HFFc6 (cell line): ENCODE data around the gene CPNE4. TPM values are rescaled to one million over a fixed set of nuclear protein-coding genes. Genes with fewer than 3 reads are reported as not detected.
A peak's percentile ranks its signal among the peaks of the same experiment; 100 is the strongest.

Experiments
- DNase-seq: peaks from one replicate; pipeline ENCODE4 v3.0.0-alpha.2; 2018
- H3K27ac Mint-ChIP-seq: 2 replicates; pipeline ENCODE4 v1.8.0; 2020; ENCODE audit warnings: mild to moderate bottlenecking, mixed read lengths
- H3K27me3 Mint-ChIP-seq: 2 replicates; pipeline ENCODE4 v1.8.0; 2021; ENCODE audit warnings: mild to moderate bottlenecking, moderate library complexity, mixed read lengths; ENCODE audit not compliant: insufficient read depth
- H3K36me3 Mint-ChIP-seq: 2 replicates; pipeline ENCODE4 v1.8.0; 2021; ENCODE audit warnings: low read depth, mixed read lengths
- H3K4me1 Mint-ChIP-seq: 2 replicates; pipeline ENCODE4 v1.8.0; 2020; ENCODE audit warnings: low read depth, mixed read lengths
- H3K4me3 Mint-ChIP-seq: 2 replicates; pipeline ENCODE4 v1.8.0; 2020; ENCODE audit warnings: mild to moderate bottlenecking, moderate library complexity, mixed read lengths
- H3K9me3 Mint-ChIP-seq: 2 replicates; pipeline ENCODE4 v1.8.0; 2020; ENCODE audit warnings: mild to moderate bottlenecking, mixed read lengths
- total RNA-seq, 6 experiments: library from RNA; stranded (reverse); fragmentation: NEBNext Ultra II Directional; extraction: Animal tissue kit (Norgen Biotek cat#: 25700); gene quantifications; 2 replicates in 1 of 6; 3 replicates in 5 of 6; pipeline ENCODE4 v1.2.3, GENCODE V29; 2021
- TF ChIP-seq, protein P1 (sequence below): fragments of 200-600 bp; sonication (generic); IDR thresholded peaks from 2 replicates; pipeline ENCODE4 v1.5.0; 2021; ENCODE audit warnings: antibody characterized with exemption, mild to moderate bottlenecking

The CPNE4 gene
- total RNA-seq, 6 experiments from 2014 or later: not detected

DNA sequence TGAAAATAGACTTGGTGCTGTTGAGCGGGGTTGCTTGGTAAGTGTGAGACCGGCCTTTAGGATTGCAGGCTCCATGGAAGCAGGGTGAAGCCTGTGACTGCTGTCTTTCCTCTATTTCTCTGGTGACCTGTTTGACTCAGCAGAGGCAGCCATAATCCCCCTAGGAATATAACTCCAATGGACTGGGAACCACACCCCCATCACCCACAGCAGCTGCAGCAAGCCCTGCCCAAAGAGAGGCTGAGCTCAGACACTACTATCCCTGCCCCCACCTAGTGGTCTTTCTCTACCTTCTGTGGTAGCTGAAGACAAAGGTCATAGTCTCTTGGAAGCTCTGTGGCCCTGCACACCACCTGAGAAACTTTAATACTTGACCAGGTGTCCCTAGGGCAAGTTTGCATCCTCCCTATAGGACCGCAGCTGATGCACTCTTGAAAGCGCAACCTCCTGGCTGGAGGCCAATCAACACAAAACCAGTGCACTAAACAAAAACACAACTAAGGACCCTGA, 398.5 kb downstream of the CPNE4 start:
- Mint-ChIP-seq H3K36me3 (no peaks in the 10 kb centered on the region), H3K27me3 (peaks cover 9% of the 10 kb centered on the region; the same call in 1 of the 2 replicates), H3K4me1 (no peaks in the 10 kb centered on the region), H3K9me3 (0 out of 2 replicates have a peak, but pooled peaks cover 4% of the 10 kb centered on the region), H3K4me3 (no peak overlapping the region), H3K27ac (no peak overlapping the region)
- TF ChIP-seq, protein P1, sequence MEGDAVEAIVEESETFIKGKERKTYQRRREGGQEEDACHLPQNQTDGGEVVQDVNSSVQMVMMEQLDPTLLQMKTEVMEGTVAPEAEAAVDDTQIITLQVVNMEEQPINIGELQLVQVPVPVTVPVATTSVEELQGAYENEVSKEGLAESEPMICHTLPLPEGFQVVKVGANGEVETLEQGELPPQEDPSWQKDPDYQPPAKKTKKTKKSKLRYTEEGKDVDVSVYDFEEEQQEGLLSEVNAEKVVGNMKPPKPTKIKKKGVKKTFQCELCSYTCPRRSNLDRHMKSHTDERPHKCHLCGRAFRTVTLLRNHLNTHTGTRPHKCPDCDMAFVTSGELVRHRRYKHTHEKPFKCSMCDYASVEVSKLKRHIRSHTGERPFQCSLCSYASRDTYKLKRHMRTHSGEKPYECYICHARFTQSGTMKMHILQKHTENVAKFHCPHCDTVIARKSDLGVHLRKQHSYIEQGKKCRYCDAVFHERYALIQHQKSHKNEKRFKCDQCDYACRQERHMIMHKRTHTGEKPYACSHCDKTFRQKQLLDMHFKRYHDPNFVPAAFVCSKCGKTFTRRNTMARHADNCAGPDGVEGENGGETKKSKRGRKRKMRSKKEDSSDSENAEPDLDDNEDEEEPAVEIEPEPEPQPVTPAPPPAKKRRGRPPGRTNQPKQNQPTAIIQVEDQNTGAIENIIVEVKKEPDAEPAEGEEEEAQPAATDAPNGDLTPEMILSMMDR: no peak
- DNase-seq: no peak

DNA sequence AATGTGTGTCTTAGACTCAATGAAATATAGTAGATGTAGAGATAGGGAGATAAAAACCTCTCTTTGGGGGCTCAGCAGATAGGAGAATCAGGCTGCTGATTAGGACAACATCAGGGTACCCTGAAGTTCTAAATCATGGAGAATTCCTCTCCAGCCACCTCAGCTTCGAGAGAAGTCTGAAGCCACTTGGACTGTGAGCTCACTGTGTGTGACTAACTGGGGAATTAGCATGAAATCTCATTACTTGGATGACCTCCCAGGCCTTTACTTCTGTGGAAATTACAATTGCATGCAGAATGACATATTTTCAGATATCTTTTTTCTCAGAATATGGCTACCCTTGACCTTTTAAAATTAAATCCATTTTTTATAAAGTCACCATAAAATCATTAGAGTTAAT, 404.0 kb downstream of the CPNE4 start:
- H3K27ac Mint-ChIP-seq: no peak overlapping the region
- H3K4me3 Mint-ChIP-seq: no peak overlapping the region
- peak; percentile 2 for DNase-seq
- no peaks in the 10 kb centered on the region for H3K36me3 Mint-ChIP-seq
- TF ChIP-seq, protein P1: no peak
- H3K9me3 Mint-ChIP-seq: 0 out of 2 replicates have a peak, but pooled peaks cover 4% of the 10 kb centered on the region
- peaks cover 2% of the 10 kb centered on the region; the same call in 1 of the 2 replicates for H3K27me3 Mint-ChIP-seq
- no peaks in the 10 kb centered on the region for H3K4me1 Mint-ChIP-seq

- TF ChIP-seq, protein P1: no peak
- H3K9me3 Mint-ChIP-seq: no peaks in the 10 kb centered on the region
- no peak overlapping the region for H3K27ac Mint-ChIP-seq
- H3K4me1 Mint-ChIP-seq: no peaks in the 10 kb centered on the region
- H3K36me3 Mint-ChIP-seq: no peaks in the 10 kb centered on the region
- no peak for DNase-seq
- no peak overlapping the region for H3K4me3 Mint-ChIP-seq
- peaks cover 3% of the 10 kb centered on the region; the same call in 1 of the 2 replicates for H3K27me3 Mint-ChIP-seq
These were observed 404.7 kb downstream of the CPNE4 start for GRCh38 chr3:131630097-131630496.

DNA sequence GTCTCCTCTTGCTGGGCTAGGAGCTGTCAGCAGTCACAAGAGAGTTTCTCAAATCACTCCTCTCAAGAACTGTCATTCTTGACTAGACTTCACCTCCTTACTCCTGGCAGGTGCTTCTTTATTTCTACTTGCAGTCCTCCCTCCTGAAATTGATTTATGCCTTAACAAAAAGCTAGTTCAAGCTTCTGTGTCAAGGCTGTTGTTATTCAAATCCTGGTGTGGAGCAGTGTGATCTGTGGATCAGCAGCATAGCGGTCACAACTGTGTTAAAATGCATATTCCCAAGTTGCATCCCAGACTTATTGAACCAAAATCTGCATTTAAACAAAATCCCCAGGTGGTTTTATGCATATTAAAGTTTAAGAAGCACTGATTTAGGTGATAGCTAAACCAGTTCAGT, 411.4 kb downstream of the CPNE4 start:
- DNase-seq: no peak
- Mint-ChIP-seq H3K4me1 (no peaks in the 10 kb centered on the region), H3K27me3 (peaks cover 8% of the 10 kb centered on the region; the same call in 1 of the 2 replicates), H3K27ac (no peak overlapping the region), H3K9me3 (no peaks in the 10 kb centered on the region), H3K4me3 (no peak overlapping the region), H3K36me3 (no peaks in the 10 kb centered on the region)
- TF ChIP-seq, protein P1: no peak

- DNase-seq: no peak
- Mint-ChIP-seq H3K36me3 (no peaks in the 10 kb centered on the region), H3K27me3 (peaks cover 9% of the 10 kb centered on the region; the same call in 1 of the 2 replicates), H3K9me3 (no peaks in the 10 kb centered on the region), H3K4me3 (no peak overlapping the region), H3K4me1 (no peaks in the 10 kb centered on the region), H3K27ac (no peak overlapping the region)
- TF ChIP-seq, protein P1: no peak
These were observed 412.1 kb downstream of the CPNE4 start for GRCh38 chr3:131622726-131623125.
